Measurements from ENCODE around the gene MYT1. TPM values are rescaled to one million over a fixed set of nuclear protein-coding genes. Genes with fewer than 3 reads are reported as not detected.

MYT1 gene
- total and polyA plus RNA-seq, 2 of the 8 experiments (the other 6 are each of a cell fraction or from before 2014, with no cell fraction given), result 0.63 to 2.0 TPM

DNA sequence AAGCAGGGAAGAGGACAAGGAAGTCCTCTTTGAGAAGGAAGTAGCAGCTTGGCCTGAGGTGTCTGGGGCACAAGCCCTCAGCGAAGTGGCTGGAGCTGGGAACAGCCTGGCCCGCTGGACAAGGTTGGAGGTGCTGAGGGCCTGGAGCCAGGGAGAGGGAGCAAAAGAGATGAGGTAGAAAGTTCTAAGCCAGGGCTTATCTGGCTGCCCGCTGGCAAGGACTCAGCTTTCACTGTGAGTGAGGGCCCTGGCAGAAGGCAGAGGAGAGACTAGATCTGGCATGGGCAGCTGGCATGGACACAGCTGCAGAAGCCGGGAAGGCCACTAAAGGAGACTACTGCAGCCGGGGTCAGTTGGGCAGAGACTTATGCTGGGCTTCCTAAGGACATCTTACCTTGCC is 69.5 kb downstream of the MYT1 start (continued):
- no peak for TF ChIP-seq CBX8 (IDR thresholded peaks at IDR 0.05; ENCODE audit: borderline replicate concordance, low read depth, low read length)
- TF ChIP-seq TCF12 (IDR thresholded peaks at IDR 0.05; ENCODE audit: low read depth, low read length), result no peak
- no peak for TF ChIP-seq CREB1 (IDR thresholded peaks at IDR 0.05)
- TF ChIP-seq EGR1 (IDR thresholded peaks at IDR 0.05; ENCODE audit: borderline replicate concordance, low read depth, low read length), result no peak
- TF ChIP-seq, protein P1, sequence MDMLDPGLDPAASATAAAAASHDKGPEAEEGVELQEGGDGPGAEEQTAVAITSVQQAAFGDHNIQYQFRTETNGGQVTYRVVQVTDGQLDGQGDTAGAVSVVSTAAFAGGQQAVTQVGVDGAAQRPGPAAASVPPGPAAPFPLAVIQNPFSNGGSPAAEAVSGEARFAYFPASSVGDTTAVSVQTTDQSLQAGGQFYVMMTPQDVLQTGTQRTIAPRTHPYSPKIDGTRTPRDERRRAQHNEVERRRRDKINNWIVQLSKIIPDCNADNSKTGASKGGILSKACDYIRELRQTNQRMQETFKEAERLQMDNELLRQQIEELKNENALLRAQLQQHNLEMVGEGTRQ (IDR thresholded peaks at IDR 0.05; ENCODE audit: low read length), result no peak
- no peak for TF ChIP-seq SAP30 (IDR thresholded peaks at IDR 0.05; ENCODE audit: insufficient read depth, insufficient replicate concordance, low read length)
- TF ChIP-seq MAFK (IDR thresholded peaks at IDR 0.05; ENCODE audit: low read depth, low read length), result no peak

All from H1 (cell line).